GM19238 (cell line): ENCODE results near the gene NVL.
"Not testable (repeated sequence)": the region's sequence is repeated elsewhere in the genome, so short reads cannot be mapped to it uniquely, and the experiment has no call there.

ENCODE experiments used
- DNase-seq: peaks from one replicate; pipeline ENCODE4 v3.0.0; 2011; ENCODE audit warnings: low spot score; ENCODE audit not compliant: insufficient read length

The NVL gene

DNA sequence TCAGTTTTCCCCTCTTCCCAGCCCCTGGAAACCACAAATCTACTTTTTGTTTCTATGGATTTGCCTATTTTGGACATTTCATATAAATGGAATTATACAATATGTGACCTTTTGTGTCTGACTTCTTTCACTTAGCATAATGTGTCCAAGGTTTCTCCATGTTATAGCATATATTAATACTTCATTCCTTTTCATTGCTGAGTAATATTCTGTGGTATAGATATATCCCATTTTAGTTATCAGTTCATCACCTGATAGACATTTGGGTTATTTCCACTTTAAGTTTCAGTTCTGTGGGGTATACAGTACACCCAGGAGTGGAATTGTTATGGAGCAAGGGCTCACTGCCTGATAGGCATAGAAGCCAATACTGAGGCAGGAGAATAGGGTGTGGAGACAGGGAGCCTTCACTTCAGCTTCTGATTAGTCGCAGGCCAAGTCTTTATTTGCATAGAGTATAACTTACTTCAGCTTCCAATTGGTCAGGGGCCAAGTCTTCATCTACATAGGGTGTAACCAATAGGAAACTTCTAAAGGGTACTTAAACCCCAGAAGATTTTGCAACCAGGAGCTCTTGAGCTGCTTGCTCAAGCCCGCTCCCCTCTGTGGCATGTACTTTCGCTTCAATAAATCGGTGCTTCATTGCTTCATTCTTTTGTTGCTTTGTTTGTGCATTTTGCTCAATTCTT, 8.3 kb upstream of the NVL start:
- no peak for DNase-seq

DNA sequence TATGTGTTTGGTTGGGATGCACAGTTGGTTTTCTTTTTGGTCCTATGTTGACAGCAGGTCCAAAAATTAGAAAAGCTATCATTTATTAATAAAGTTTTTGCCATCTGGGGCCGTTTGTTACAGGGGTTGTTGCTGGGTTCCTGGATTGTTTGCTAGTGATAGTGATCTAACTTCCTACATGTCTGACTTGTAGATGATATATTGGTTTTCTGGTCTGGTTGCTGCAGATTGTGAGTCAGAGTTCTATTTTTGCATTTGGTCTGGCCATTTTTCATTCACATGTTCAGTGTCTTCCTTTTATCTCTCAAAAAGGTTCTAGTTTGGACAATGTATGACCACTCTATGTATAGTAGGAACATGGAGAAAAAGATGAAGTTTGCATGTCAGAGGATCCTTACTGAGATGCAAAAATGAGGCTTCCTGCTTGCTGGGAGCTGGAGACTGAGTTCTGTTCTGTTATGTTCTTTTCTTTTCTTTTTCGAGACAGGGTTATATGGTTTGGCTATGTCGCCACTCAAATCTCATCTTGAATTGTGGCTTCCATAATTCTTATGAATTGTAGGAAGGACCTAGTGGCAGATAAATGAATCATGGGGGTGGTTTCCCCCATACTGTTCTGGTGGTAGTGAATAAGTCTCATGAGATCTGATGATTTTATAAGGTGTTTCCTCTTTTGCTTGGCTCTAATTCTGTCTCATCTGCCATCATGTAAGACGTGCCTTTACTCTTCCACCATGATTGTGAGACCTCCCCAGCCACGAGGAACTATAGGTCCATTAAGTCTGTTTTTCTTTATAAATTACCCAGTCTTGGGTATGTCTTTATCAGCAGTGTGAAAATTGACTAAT, 4.2 kb upstream of the NVL start:
- no peak for DNase-seq

DNA sequence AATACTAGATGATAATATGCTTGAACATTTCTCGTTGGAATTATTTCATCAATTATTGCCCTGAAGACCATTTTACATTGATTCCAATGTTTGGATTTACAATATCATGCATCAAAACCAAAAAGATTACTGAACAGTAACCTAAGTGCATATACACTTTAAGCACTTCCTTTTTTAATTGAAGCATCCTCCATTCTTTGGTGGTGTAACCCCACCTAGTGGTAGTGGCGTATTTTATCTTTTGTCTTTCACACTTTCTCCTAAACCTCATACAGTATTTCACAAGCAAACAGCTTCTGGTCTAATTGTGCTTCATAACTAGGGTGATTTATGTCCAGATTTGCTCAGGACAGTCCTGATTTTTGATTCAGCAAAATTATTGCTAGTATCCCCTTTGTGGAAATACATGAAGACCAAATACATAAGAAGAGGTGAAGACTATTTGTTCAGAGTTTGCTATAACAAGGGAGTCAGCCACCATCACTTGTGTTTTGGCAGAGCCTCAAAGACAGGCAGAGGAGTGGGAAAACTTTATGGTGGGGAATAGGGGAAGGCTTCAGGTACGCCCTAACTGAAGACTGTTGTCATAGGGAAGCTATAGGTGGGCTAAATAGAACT, 3.4 kb upstream of the NVL start:
- peak; percentile 13 for DNase-seq

DNA sequence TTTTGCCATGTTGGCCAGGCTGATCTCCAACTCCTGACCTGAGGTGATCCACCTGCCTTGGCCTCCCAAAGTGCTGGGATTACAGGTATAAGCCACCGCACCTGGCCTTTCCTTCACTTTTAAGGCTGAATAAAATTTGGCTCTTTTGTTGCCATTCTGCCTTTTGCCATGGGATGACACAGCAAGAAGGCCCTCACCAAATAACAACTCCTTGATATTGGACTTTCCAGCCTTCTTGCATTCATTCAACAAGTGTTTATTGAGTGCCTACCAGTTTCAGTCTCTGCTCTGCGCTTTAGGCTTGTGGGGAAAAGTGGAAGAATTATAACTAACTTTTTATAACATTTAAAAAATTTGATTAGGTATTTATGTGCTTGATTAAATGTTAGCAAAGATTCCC, 1.9 kb upstream of the NVL start:
- no peak for DNase-seq

DNA sequence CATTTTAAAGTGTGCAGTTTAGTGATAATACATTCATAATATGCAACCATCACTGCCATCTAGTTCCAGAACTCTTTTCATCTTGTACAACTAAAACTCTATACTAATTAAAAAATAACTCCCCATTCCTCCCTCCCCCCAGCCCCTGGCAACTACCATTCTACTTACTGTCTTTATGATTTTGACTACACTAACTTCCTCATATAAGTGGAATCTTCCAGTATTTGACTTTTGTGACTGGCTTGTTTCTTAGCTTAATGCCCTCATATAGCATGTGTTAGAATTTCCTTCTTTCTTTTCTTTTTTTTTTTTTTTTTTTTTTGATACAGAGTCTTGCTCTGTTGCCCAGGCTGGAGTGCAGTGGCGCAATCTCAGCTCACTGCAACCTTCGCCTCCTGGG, 1.4 kb upstream of the NVL start:
- no peak for DNase-seq

DNA sequence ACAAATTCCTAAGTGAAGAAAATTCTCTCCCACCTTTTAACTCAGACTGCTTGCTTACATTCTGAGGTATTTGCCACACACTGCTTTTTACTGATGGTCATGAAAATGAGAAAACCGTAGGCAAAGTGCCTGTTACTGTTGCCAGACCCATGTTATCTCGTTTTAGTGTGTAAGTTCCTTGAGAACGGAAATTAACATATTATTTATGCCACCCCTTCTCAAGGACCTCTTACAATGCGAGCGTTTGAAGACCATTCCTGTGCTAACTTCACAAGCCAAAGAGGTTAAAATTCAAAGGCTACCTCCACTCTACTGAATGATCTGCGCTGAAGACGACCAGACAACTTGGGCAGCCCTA, 509 bp downstream of the NVL start:
- no peak for DNase-seq

DNA sequence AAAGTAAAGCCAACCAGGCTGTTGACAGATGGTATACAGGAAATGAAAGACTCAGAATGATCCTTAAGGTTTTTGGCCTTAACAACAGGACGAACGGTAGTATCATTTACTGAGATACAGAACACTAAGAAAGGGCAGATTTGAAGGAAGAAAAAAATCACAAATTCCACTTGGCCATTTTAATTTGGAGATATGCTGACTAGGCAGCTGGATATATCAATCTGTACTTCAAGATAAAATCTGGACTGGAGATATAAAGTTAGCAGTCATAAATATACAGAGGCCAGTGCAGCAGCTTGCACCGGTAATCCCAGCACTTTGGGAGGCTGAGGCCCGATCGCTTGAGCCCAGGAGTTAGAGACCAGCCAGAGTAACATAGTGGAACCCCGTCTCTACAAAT, 1.3 kb downstream of the NVL start:
- no peak for DNase-seq

DNA sequence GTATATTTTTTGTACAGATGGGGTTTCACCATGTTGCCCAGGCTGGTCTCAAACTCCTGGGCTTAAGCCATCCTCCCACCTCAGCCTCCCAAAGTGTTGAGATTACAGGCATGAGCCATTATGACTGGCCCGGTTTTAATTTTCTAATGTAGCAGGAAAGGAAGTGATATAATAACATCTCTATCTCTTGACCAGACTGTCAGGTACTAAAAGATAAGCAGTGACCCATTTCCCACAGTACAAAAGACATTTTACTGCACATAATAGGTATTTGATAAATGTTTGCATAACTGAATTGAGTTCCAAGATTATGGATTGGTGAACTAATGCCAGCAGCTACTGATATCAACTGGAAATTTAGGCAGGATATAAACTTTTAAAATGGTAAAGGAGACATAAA, 4.0 kb downstream of the NVL start:
- DNase-seq = no peak

DNA sequence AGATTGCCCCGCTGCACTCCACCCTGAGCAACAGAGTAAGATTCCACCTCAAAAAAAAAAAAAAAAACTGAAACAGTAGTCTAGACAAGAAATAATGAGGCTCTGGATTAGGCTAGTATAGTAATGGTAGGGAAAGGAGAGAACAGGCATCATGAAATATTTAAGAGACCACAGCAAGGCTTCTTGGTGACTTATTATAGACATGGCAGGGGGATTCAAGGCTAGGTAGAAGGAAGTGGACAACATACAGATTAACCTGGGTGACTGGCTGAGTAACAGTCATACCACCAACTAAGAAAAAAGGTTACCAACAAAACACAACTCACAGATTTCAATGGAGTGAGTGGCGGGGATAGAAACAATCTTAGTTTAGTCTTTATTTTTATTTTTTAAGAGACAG, 8.3 kb downstream of the NVL start:
- no peak for DNase-seq

DNA sequence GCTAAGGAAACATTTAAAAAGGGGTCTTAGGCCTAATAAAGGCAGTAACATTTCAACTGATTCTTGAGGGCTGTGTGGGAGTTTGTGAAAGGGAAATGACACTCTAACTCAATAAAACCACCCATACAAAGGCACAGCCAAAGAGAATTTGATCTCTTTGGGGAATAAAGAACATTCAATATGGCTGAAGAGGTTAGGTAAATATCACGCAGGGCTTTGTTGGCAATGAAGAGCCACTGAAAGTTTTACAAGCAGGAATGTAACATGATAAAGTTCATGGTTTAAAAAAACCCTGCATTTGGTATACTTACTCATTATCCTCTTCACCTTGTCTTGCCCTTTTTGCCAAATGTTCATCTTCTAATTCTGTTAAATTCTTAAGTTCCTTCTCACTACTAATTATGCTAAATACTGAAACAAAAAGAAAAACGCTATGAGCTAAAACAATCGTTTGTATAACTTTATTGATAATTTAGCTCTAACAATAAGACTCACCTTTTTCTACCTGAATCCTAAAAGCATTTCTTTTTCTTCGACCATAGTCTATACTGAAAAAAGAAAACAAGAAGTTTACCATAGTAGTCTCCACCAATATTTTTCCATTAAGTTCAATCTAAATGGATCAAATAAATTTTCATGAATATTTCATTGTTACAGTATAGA, 12.5 kb downstream of the NVL start:
- no peak for DNase-seq

DNA sequence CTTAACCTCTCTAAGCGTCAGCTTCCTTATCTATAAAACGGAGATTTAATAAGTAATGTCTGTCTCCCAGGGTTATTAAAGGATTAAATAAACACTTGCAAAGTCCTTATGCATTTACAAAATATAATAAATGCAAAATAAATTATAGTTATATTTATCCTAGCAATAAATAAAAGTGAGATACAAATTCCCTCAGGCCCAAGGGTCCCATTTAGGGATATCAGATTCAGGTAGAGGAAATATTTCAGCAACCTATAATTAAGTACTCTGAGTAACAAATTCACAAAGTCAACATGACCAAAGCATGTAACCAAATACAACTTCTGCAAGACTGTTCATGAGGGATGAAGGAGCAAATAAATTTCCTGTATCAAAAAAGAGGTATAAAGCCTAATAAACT, 17.9 kb downstream of the NVL start:
- DNase-seq = no peak

DNA sequence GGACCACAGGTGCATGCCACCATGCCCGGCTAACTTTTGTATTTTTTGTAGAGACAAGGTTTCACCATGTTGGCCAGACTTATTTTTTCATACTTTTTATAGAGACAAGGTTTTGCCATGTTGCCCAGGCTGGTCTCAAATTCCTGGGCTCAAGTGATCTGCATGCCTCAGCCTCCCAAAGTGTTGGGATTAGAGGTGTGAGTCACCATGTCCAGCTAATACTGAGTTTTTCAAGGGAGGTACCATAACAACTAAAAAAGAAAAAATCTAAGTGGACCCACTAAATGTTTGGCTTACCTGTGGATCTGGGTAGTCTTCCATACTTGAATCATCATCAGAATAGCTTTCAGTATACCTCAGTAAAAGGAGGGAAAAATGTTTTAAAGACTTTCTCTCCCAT, 18.5 kb downstream of the NVL start:
- DNase-seq = not testable (repeated sequence)

DNA sequence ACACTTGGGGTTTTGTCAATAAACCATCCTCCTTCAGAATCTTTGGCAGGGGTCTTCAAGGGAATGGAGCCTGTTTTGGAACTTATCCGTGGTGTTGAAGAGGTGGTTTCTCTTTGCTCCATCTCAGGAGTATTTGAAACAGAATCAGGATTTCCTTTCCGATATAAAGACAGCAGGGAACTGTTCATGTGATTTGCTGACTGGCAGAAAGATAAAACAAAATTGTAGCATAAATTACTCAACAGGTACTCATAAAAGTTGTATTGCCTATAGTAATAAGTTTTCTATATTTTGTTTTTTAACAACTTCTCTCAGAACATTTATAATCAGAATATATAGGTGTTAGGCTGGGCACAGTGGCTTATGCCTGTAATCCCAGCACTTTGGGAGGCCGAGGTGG, 21.9 kb downstream of the NVL start:
- no peak for DNase-seq

DNA sequence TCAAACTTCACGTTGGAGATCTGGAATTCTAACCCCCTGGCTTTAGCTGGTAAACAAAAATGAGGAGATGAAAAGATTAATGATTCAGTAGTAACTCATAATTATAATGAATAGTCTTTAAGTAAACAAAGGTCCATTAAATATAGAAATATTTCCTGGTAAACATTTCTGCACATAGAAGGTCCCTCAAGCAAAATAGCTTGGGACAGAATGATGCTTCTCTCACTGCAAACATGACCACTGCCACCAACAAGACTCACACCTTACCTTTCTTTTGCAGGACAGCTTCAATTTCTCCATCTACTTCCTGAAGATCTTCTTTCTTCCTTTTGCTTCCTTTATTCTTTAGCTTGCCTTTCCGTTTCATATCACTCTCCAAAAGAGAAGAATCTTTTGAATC, 25.2 kb downstream of the NVL start:
- DNase-seq = no peak

DNA sequence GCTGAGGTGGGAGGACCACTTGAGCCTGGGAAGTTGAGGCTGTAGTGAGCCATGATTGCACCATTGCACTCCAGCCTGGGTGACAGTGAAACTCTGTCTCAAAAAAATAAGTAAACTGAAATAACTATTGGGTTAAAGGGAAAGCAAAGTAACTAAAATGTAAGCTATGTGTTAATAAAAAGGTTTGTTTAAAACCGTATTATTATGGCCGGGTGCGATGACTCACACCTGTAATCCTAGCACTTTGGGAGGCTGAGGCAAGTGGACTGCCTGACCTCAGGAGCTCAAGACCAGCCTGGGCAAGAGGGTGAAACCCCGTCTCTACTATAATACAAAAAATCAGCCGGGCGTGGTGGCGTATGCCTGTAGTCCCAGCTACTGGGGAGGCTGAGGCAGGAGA, 27.0 kb downstream of the NVL start:
- no peak for DNase-seq

DNA sequence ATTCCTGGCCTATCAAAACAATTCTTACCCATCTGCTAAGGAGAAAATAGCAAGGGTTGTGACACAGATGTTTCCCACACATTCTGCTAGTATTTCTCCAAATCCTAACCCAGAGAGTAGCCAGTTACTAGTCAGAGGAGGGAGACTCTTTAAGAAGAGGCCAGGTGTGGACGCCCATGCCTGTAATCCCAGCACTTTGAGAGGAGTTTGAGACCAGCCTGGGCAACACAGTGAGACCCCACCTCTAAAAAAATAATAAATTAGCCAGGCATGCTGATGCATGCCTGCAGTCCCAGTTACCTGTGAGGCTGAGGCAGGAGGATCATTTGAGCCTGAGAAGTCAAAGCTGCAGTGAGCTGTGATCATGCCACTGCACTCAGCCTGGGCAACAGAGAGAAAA, 28.6 kb downstream of the NVL start:
- no peak for DNase-seq

DNA sequence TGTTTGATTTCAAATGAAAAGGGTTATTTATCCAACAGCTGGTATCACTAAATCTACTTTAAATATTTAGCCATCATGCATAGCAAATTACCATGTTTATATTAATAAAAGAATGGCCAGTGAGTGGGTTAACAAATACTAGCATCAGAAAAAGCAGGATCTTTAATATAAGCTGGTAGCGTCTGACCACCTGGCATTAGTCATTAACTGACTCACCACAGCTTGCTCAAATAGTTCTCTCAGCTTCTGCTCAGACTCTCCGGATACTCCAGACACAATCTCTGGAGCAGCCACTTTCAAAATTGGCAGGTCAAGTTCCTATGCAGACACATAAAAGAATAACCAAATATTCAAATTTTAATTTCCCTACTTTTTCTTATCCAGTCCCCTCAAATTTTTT, 29.6 kb downstream of the NVL start:
- DNase-seq = no peak

DNA sequence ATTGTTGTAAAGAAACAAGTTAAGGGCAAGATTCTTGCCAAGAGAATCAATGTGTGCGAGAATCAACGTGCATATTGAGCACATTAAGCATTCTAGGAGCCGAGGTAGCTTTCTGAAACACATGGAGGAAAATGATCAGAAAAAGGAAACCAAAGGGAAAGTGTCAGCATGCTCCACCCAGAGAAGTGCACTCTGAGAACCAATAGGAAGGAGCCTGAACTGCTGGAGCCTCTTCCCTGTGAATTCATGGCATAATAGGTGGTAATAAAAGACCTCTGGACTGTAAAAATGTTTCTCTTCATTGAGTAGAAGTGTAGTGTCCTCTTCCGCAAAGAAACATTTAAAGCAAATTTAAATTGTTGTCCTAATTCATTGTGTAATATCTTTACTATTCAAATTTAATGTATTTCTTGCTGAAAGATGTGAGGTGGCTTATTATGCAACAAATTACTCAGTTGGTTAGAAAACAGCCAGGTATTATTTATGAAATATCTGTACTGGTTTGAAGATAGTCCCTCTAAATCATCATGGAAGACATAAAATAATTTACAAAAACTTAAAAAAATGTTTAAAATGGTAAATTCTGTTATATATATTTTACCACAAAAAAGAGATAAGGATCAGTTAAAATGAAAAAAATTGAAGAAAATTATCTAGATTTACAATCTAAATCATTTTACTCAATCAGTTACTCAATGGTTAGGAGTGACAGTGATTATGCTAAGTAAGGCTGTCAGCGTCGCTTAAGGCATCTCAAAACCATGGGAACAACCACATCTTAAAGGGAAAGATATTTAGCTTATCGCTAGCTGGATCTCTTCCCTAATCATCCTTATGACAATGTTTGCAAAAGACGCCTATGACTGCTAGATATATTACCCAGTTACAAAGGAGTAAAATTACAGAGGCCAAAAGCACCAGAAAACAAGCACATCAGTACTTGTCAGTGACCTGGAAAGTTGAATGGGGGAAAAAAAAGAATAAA, 31.3 kb downstream of the NVL start:
- no peak for DNase-seq

DNA sequence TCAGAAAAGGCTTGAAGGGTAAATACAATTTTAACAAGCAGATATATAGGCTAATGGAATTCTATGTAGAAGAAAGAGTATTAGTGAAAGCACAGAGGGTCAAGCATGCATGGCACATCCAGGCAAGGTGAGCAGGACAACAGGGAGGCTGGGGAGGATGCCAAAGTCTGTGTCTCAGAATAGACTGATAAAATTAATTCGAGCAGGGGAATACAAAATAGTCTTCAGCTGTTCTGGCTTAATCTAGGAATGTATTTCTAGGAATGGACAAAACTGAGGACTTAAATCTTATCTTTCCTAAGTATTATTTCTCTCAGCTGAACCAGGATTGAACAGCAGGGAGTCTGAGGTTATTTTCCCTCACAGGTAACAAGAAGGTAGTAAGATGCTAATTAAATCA, 35.2 kb downstream of the NVL start:
- no peak for DNase-seq

DNA sequence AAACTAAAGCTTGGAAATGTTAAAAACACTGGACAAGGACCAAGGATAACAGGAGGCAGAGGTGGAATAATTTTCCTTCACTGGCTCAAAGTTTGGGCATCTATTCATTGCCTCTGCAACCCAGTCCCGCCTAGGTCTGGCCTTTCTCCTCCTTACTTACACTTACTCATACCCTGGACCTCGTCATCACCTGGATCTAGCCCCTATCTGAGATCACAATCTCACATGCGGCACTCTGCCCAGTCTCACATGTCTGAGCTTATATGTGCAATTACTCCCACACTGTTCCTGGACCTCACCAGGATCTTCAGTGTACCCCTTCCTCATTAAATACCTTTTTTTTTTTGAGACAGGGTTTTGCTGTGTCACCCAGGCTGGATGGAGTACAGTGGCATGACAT, 37.6 kb downstream of the NVL start:
- DNase-seq = no peak

DNA sequence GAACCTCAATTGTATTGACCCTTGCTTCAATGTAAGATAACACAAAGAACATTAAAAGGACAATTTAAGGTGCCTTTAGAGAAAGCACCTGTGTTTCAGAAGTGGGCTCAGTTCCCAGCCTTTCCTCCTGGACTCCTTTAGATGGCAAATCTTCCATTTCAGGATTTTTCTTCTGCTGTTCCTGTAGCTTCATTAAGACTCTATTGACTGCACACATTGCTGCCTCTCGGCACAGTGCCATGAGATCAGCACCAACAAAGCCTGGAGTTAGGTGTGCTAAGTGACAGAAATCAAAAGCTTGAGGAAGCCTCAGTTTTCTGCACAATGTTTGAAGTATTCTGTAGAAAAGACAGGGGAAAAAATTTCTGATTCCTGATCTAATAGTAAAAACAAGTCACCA, 40.6 kb downstream of the NVL start:
- no peak for DNase-seq
